ENCODE measurements around the gene CLRN1.
A peak's percentile ranks its signal among the peaks of the same experiment; 100 is the strongest.

The CLRN1 gene

GRCh38 chr3:151012753-151013152, 40.2 kb upstream of the CLRN1 start:
- Histone ChIP-seq H3K4me3 (ENCODE audit: low read depth, low read length) (no peak overlapping the region), H3K27me3 (ENCODE audit: insufficient read depth, low read depth, severe bottlenecking) (peaks cover 70% of the 10 kb centered on the region), H3K27ac (no peak overlapping the region), H3K9me3 (ENCODE audit: severe bottlenecking) (no peaks in the 10 kb centered on the region), H3K36me3 (no peaks in the 10 kb centered on the region)
- no peak for DNase-seq
- no peak for TF ChIP-seq CTCF (IDR thresholded peaks at IDR 0.05; ENCODE audit: low read depth, low read length)

- no peak for TF ChIP-seq CTCF (IDR thresholded peaks at IDR 0.05; ENCODE audit: low read depth, low read length)
- DNase-seq, result no peak
- peaks cover 68% of the 10 kb centered on the region for H3K27me3 ChIP-seq (ENCODE audit: insufficient read depth, low read depth, severe bottlenecking)
- H3K9me3 ChIP-seq (ENCODE audit: severe bottlenecking), result no peaks in the 10 kb centered on the region
- no peaks in the 10 kb centered on the region for H3K36me3 ChIP-seq
- H3K4me3 ChIP-seq (ENCODE audit: low read depth, low read length), result no peak overlapping the region
- no peak overlapping the region for H3K27ac ChIP-seq
Observed at GRCh38 chr3:151011427-151011826, 38.9 kb upstream of the CLRN1 start.

GRCh38 chr3:151009981-151010380, 37.5 kb upstream of the CLRN1 start:
- no peak for DNase-seq
- no peaks in the 10 kb centered on the region for H3K9me3 ChIP-seq (ENCODE audit: severe bottlenecking)
- peaks cover 68% of the 10 kb centered on the region for H3K27me3 ChIP-seq (ENCODE audit: insufficient read depth, low read depth, severe bottlenecking)
- TF ChIP-seq CTCF (IDR thresholded peaks at IDR 0.05; ENCODE audit: low read depth, low read length), result no peak
- H3K4me3 ChIP-seq (ENCODE audit: low read depth, low read length), result no peak overlapping the region
- H3K36me3 ChIP-seq, result no peaks in the 10 kb centered on the region
- no peak overlapping the region for H3K27ac ChIP-seq

- H3K27me3 ChIP-seq (ENCODE audit: insufficient read depth, low read depth, severe bottlenecking), result peaks cover 68% of the 10 kb centered on the region
- H3K36me3 ChIP-seq, result no peaks in the 10 kb centered on the region
- no peak for DNase-seq
- no peak overlapping the region for H3K4me3 ChIP-seq (ENCODE audit: low read depth, low read length)
- no peak overlapping the region for H3K27ac ChIP-seq
- TF ChIP-seq CTCF (IDR thresholded peaks at IDR 0.05; ENCODE audit: low read depth, low read length), result no peak
- no peaks in the 10 kb centered on the region for H3K9me3 ChIP-seq (ENCODE audit: severe bottlenecking)
Observed at GRCh38 chr3:151009430-151009829, 36.9 kb upstream of the CLRN1 start.

- Histone ChIP-seq H3K27ac (no peak overlapping the region), H3K27me3 (ENCODE audit: insufficient read depth, low read depth, severe bottlenecking) (peaks cover 69% of the 10 kb centered on the region), H3K4me3 (ENCODE audit: low read depth, low read length) (no peak overlapping the region), H3K36me3 (no peaks in the 10 kb centered on the region), H3K9me3 (ENCODE audit: severe bottlenecking) (no peaks in the 10 kb centered on the region)
- 0 out of 2 replicates have a peak, but pooled peaks have one; percentile 4 for TF ChIP-seq CTCF (IDR thresholded peaks at IDR 0.05; ENCODE audit: low read depth, low read length)
- no peak for DNase-seq
Observed at GRCh38 chr3:151008699-151009098, 36.2 kb upstream of the CLRN1 start.

GRCh38 chr3:151003768-151004134, 31.2 kb upstream of the CLRN1 start:
- H3K9me3 ChIP-seq (ENCODE audit: severe bottlenecking), result no peaks in the 10 kb centered on the region
- no peaks in the 10 kb centered on the region for H3K36me3 ChIP-seq
- H3K4me3 ChIP-seq (ENCODE audit: low read depth, low read length), result no peak overlapping the region
- H3K27ac ChIP-seq, result no peak overlapping the region
- H3K27me3 ChIP-seq (ENCODE audit: insufficient read depth, low read depth, severe bottlenecking), result peaks cover 82% of the 10 kb centered on the region
- TF ChIP-seq CTCF (IDR thresholded peaks at IDR 0.05; ENCODE audit: low read depth, low read length), result no peak
- DNase-seq, result no peak
